ENCODE results near the gene SERPING1.

The SERPING1 gene

DNA sequence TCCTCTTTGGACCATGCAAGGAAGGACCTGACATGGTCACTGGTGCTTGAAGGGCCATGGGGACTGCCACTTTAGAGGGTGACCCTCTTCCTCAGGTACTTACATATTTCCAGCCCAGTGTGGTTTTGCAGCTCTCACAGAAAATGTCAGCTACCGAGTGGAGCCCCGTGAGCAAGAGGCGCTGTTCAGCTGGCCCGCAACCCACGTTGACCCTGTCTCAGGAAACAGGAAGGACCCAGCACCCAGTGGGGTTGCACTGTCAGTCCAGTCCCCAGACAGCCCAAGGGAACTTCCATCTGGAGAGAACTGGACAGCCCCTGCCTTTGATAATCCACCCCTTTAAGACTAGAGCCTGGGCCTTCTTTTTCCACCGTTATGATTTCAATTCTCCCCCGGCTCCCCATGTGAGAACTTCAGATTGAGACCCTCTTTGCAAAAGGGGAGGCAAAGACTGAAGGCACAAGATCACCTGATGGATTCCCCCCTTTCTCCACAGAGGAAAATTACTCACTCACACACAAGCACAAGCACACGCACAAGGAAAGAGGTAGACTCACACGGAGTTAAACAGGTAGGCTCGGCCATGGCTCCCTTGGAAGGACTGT lies 48.8 kb downstream of the SERPING1 start:
- Histone ChIP-seq H3K4me1 (ENCODE audit: control extremely low read depth in 1 of 4, control insufficient read depth in 4 of 4, insufficient read depth in 4 of 4, low read length in 3 of 4) (peaks cover 20 to 85% (median 59%) of the 10 kb centered on the region in 4 experiments), H3K9me3 (ENCODE audit: control extremely low read depth in 1 of 5, control insufficient read depth in 4 of 5, insufficient read depth in 2 of 5, low read depth in 1 of 5, low read length in 4 of 5) (no peaks in the 10 kb centered on the region), H3K4me3 (ENCODE audit: control insufficient read depth in 1 of 7, extremely low read depth in 1 of 7, insufficient read depth in 4 of 7, low read depth in 2 of 7, low read length in 6 of 7) (peak overlapping the region in 2 of 7 experiments; percentile 48 to 77), H3K36me3 (ENCODE audit: control insufficient read depth in 4 of 4, insufficient read depth in 4 of 4, low read length in 3 of 4) (peaks cover 0 to 7% (median 1%) of the 10 kb centered on the region in 4 experiments), H3K27me3 (replicated peaks in 2 of 5; ENCODE audit: control insufficient read depth in 4 of 5, insufficient read depth in 5 of 5, low read length in 4 of 5) (peaks cover 0 to 44% (median 19%) of the 10 kb centered on the region in 5 experiments), H3K27ac (ENCODE audit: insufficient read depth in 1 of 2, low read depth in 1 of 2, low read length in 2 of 2, poor library complexity in 1 of 2, severe bottlenecking in 2 of 2) (no peak overlapping the region)
- DNase-seq, result peak in 1 of 3 donors; percentile 31
- ChIA-PET POLR2A (interaction anchor here (0.8 kb wide), 1 partner anchor 10 kb away, joined by 3 read pairs; no protein-coding TSS in a partner anchor), CTCF (interaction anchor here (0.9 to 14.0 kb wide), 7 partner anchors 10 to 162 kb away, joined by 3 to 401 read pairs (median 14); partner anchors contain the start of genes CLP1, TIMM10 and UBE2L6)
- WGBS (ENCODE audit: insufficient coverage), result 19% methylated on average over 8 of the region's 10 CpGs

GRCh38 chr11:57646799-57647303 lies 49.4 kb downstream of the SERPING1 start:
- DNase-seq, result peak in 2 of 3 donors; percentile 44 to 58
- WGBS (ENCODE audit: insufficient coverage), result 21% methylated on average over 21 of the region's 23 CpGs

GRCh38 chr11:57647372-57647771 lies 49.9 kb downstream of the SERPING1 start:
- peak in 1 of 3 donors; percentile 31 for DNase-seq
- Histone ChIP-seq H3K36me3 (ENCODE audit: control insufficient read depth in 4 of 4, insufficient read depth in 4 of 4, low read length in 3 of 4) (peaks cover 0 to 5% (median 1%) of the 10 kb centered on the region in 4 experiments), H3K27me3 (replicated peaks in 2 of 5; ENCODE audit: control insufficient read depth in 4 of 5, insufficient read depth in 5 of 5, low read length in 4 of 5) (peaks cover 0 to 44% (median 19%) of the 10 kb centered on the region in 5 experiments), H3K9me3 (ENCODE audit: control extremely low read depth in 1 of 5, control insufficient read depth in 4 of 5, insufficient read depth in 2 of 5, low read depth in 1 of 5, low read length in 4 of 5) (no peaks in the 10 kb centered on the region), H3K27ac (ENCODE audit: insufficient read depth in 1 of 2, low read depth in 1 of 2, low read length in 2 of 2, poor library complexity in 1 of 2, severe bottlenecking in 2 of 2) (no peak overlapping the region), H3K4me1 (ENCODE audit: control extremely low read depth in 1 of 4, control insufficient read depth in 4 of 4, insufficient read depth in 4 of 4, low read length in 3 of 4) (peaks cover 20 to 76% (median 57%) of the 10 kb centered on the region in 4 experiments), H3K4me3 (ENCODE audit: control insufficient read depth in 1 of 7, extremely low read depth in 1 of 7, insufficient read depth in 4 of 7, low read depth in 2 of 7, low read length in 6 of 7) (peak overlapping the region in 6 of 7 experiments; percentile 7 to 77 (median 44))
- CTCF ChIA-PET, result interaction anchor here (1.5 to 14.0 kb wide), 4 partner anchors 43 to 154 kb away, joined by 7 to 401 read pairs (median 64); partner anchors contain the start of genes TIMM10 and UBE2L6
- 2% methylated on average over 6 of the region's 10 CpGs for WGBS (ENCODE audit: insufficient coverage)
- POLR2A ChIA-PET, result interaction anchor here (1.5 kb wide), 1 partner anchor 8 kb away, joined by 5 read pairs; no protein-coding TSS in a partner anchor

More at GRCh38 chr11:57646799-57647303, 49.4 kb downstream of the SERPING1 start:
- peaks cover 20 to 79% (median 55%) of the 10 kb centered on the region in 4 experiments for H3K4me1 ChIP-seq (ENCODE audit: control extremely low read depth in 1 of 4, control insufficient read depth in 4 of 4, insufficient read depth in 4 of 4, low read length in 3 of 4)
- ChIA-PET POLR2A (interaction anchor here (0.8 to 1.5 kb wide), 2 partner anchors 8 to 10 kb away, joined by 3 to 5 read pairs; no protein-coding TSS in a partner anchor), CTCF (interaction anchor here (0.9 to 14.0 kb wide), 5 partner anchors 9 to 163 kb away, joined by 3 to 401 read pairs (median 25); partner anchors contain the start of genes CLP1, TIMM10 and UBE2L6)
- peaks cover 0 to 6% (median 1%) of the 10 kb centered on the region in 4 experiments for H3K36me3 ChIP-seq (ENCODE audit: control insufficient read depth in 4 of 4, insufficient read depth in 4 of 4, low read length in 3 of 4)
- peaks cover 0 to 44% (median 19%) of the 10 kb centered on the region in 5 experiments for H3K27me3 ChIP-seq (replicated peaks in 2 of 5; ENCODE audit: control insufficient read depth in 4 of 5, insufficient read depth in 5 of 5, low read length in 4 of 5)
- H3K4me3 ChIP-seq (ENCODE audit: control insufficient read depth in 1 of 7, extremely low read depth in 1 of 7, insufficient read depth in 4 of 7, low read depth in 2 of 7, low read length in 6 of 7), result peak overlapping the region in 5 of 7 experiments; percentile 3 to 77 (median 48)
- no peaks in the 10 kb centered on the region for H3K9me3 ChIP-seq (ENCODE audit: control extremely low read depth in 1 of 5, control insufficient read depth in 4 of 5, insufficient read depth in 2 of 5, low read depth in 1 of 5, low read length in 4 of 5)
- no peak overlapping the region for H3K27ac ChIP-seq (ENCODE audit: insufficient read depth in 1 of 2, low read depth in 1 of 2, low read length in 2 of 2, poor library complexity in 1 of 2, severe bottlenecking in 2 of 2)

GRCh38 chr11:57647960-57648800 lies 50.7 kb downstream of the SERPING1 start:
- Histone ChIP-seq H3K4me3 (ENCODE audit: control insufficient read depth in 1 of 7, extremely low read depth in 1 of 7, insufficient read depth in 4 of 7, low read depth in 2 of 7, low read length in 6 of 7) (peak overlapping the region in 6 of 7 experiments; percentile 1 to 77 (median 60)), H3K9me3 (ENCODE audit: control extremely low read depth in 1 of 5, control insufficient read depth in 4 of 5, insufficient read depth in 2 of 5, low read depth in 1 of 5, low read length in 4 of 5) (no peaks in the 10 kb centered on the region), H3K4me1 (ENCODE audit: control extremely low read depth in 1 of 4, control insufficient read depth in 4 of 4, insufficient read depth in 4 of 4, low read length in 3 of 4) (peaks cover 26 to 77% (median 65%) of the 10 kb centered on the region in 4 experiments), H3K27me3 (replicated peaks in 2 of 5; ENCODE audit: control insufficient read depth in 4 of 5, insufficient read depth in 5 of 5, low read length in 4 of 5) (peaks cover 0 to 44% (median 19%) of the 10 kb centered on the region in 5 experiments), H3K27ac (ENCODE audit: insufficient read depth in 1 of 2, low read depth in 1 of 2, low read length in 2 of 2, poor library complexity in 1 of 2, severe bottlenecking in 2 of 2) (no peak overlapping the region), H3K36me3 (ENCODE audit: control insufficient read depth in 4 of 4, insufficient read depth in 4 of 4, low read length in 3 of 4) (peaks cover 0 to 5% (median 1%) of the 10 kb centered on the region in 4 experiments)
- POLR2A ChIA-PET, result interaction anchor here (0.6 to 1.5 kb wide), 3 partner anchors 9 to 26 kb away, joined by 4 to 6 read pairs (median 5); no protein-coding TSS in a partner anchor
- CTCF ChIA-PET, result interaction anchor here (0.7 to 14.0 kb wide), 10 partner anchors 8 to 295 kb away, joined by 3 to 401 read pairs (median 5); partner anchors contain the start of gene UBE2L6
- DNase-seq, result peak; percentile 83 to 95 (median 90)
- 7% methylated on average over 11 of the region's 13 CpGs for WGBS (ENCODE audit: insufficient coverage)

GRCh38 chr11:57648801-57649735 lies 51.6 kb downstream of the SERPING1 start:
- DNase-seq, result peak in 2 of 3 donors; percentile 24 to 39
- Histone ChIP-seq H3K27ac (ENCODE audit: insufficient read depth in 1 of 2, low read depth in 1 of 2, low read length in 2 of 2, poor library complexity in 1 of 2, severe bottlenecking in 2 of 2) (no peak overlapping the region), H3K4me3 (ENCODE audit: control insufficient read depth in 1 of 7, extremely low read depth in 1 of 7, insufficient read depth in 4 of 7, low read depth in 2 of 7, low read length in 6 of 7) (peak overlapping the region; percentile 34 to 77 (median 57)), H3K36me3 (ENCODE audit: control insufficient read depth in 4 of 4, insufficient read depth in 4 of 4, low read length in 3 of 4) (no peaks in the 10 kb centered on the region), H3K27me3 (replicated peaks in 2 of 5; ENCODE audit: control insufficient read depth in 4 of 5, insufficient read depth in 5 of 5, low read length in 4 of 5) (peaks cover 0 to 44% (median 19%) of the 10 kb centered on the region in 5 experiments), H3K9me3 (ENCODE audit: control extremely low read depth in 1 of 5, control insufficient read depth in 4 of 5, insufficient read depth in 2 of 5, low read depth in 1 of 5, low read length in 4 of 5) (no peaks in the 10 kb centered on the region), H3K4me1 (ENCODE audit: control extremely low read depth in 1 of 4, control insufficient read depth in 4 of 4, insufficient read depth in 4 of 4, low read length in 3 of 4) (peaks cover 31 to 77% (median 66%) of the 10 kb centered on the region in 4 experiments)
- WGBS (ENCODE audit: insufficient coverage), result 4% methylated on average over 14 of the region's 23 CpGs
- ChIA-PET CTCF (interaction anchor here (0.6 to 14.0 kb wide), 10 partner anchors 9 to 296 kb away, joined by 3 to 401 read pairs (median 3); partner anchors contain the start of gene UBE2L6), POLR2A (interaction anchor here (0.6 to 1.3 kb wide), 4 partner anchors 10 to 27 kb away, joined by 3 to 6 read pairs (median 4); partner anchors contain the start of gene ZDHHC5)

Data from common myeloid progenitor, CD34-positive (primary cell).